GM19463 (cell line): Measurements from ENCODE around the gene IGF2R.
"Not testable (repeated sequence)": the region's sequence is repeated elsewhere in the genome, so short reads cannot be mapped to it uniquely, and the experiment has no call there.

Experiments
- ATAC-seq: cut with Tn5 transposase; IDR thresholded peaks from one replicate; pipeline ENCODE4 v1.9.1; 2021; ENCODE audit warnings: mild to moderate bottlenecking, moderate library complexity; ENCODE audit not compliant: unreplicated experiment

Gene IGF2R

DNA sequence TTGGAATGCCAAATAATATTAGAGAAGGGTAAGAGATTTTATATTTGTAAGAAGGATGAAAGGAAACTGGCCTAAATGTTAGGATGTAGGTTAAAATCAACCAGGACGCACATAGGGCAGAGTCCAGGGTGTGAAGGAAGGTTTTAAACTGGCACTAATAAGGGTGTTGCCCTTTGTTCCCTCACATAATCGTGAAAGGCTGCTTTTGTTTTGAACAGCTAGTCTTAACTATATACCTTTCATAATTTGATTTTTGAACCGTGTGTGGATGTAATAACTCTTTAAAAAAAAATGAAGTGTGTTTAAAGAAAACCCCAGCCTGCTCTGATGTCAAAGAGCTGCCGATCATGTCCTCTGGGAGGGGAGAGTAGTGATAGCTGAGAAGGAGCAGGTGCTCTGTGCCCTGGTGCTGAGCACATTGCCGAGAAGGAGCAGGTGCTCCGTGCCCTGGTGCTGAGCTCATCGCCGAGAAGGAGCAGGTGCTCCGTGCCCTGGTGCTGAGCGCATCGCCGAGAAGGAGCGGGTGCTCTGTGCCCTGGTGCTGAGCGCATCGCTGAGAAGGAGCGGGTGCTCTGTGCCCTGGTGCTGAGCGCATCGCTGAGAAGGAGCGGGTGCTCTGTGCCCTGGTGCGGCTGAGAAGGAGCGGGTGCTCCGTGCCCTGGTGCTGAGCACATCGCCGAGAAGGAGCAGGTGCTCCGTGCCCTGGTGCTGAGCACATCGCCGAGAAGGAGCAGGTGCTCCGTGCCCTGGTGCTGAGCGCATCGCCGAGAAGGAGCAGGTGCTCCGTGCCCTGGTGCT is 121.8 kb downstream of the IGF2R start:
- not testable (repeated sequence) for ATAC-seq

DNA sequence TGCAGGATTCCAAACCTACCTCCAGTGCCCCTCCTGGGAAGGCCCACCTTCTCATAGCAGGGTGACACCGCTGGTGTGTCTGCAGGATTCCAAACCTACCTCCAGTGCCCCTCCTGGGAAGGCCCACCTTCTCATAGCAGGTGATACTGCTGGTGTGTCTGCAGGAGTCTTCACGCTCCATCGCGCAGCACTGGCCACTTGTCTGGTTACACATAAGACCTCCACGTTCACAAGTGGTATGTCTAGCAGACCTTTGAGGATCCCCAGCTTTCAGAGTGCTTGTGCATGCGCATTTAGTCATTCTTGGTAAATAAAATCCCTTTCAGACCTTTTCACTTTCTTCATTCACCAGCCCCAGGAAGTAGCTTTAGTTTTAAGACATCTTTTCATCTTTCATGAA is 123.3 kb downstream of the IGF2R start:
- not testable (repeated sequence) for ATAC-seq

DNA sequence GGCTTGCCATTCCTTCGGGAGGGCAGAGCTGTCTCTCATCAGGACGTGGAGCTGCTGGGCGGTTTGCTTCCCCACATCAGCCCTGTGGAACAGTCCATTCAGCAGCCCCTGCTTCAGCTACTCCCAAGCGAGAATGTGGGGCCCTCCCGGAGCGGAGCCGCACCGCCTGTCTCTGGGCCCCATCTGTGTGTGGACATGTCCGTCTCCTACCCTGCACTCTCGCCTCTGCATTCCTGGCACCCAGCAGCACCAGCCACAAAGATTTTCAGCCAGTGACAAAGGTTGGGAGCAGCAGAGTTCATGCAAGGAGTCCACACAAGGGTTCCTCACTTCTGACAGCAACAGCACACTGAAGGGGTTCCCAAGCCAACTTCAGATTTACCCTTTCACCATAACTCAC is 123.7 kb downstream of the IGF2R start:
- ATAC-seq = no peak

DNA sequence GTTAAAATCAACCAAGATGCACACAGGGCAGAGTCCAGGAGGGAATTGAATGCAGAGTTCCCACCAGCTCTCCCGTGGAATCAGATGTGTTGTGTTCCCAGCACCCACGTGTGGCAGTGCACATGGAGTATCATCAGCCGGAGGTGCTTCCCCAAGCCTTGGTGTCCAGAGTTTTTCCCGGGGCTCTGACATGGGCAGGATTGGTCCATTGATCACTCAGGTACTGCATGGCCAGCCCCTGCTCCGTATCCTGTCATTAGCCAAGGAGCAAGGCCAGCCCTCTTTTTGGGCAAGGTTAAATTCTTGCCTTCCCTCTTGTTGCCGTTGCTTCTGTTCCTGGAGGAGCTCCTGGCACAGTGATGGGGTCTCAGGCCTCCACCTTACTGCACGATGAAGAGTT is 124.2 kb downstream of the IGF2R start:
- no peak for ATAC-seq

DNA sequence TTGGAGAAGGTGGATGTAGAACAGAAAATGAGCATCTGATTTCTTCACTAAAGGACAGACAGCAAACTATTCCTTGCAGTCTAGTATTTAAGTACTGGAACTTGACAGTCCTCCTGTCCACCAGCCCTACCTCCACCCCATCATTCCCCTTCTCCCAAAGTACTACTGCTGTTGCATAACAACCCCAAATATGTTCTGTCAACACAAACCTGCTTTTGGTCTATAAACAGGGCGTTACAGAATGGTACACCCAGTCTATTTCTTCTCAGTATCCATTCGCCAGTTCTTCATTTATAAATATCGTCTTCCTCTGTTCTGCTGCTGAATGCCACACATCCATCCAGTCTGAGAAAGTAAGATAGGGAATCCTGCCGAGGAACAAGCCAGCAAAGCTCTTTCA is 125.1 kb downstream of the IGF2R start:
- ATAC-seq = no peak

DNA sequence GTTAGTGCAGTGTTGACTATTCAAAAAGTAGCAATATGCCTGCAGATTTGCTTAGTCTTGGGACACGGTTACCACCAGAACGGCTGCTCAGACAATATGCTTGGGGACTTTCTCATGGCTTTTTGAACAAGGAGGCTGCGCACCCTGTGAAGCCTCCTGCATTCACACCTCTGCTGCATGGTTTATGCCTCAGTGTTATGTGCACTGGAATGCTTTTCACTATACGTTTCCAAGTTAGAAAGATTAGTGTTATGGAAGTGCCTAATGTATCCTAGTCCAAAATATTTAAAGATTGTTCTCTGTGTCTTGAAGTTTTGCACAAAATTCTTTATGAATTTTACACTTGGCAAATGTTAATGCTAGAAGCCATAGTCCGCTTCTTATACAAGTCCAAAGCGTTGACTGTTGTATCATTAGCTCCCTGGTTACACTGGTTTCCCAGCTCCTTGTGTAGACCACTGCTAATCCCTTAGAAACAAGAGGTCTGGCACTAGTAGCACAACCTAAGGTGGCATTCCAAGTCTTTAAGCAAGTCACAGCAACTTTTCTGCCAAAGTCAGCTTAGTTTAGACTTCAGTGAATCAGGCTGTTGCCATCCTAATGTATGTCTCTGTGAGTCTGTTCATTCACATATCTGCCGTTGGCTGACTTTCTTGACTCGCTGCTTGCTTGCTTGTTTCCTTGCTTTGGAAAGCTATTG is 126.4 kb downstream of the IGF2R start:
- ATAC-seq = no peak

DNA sequence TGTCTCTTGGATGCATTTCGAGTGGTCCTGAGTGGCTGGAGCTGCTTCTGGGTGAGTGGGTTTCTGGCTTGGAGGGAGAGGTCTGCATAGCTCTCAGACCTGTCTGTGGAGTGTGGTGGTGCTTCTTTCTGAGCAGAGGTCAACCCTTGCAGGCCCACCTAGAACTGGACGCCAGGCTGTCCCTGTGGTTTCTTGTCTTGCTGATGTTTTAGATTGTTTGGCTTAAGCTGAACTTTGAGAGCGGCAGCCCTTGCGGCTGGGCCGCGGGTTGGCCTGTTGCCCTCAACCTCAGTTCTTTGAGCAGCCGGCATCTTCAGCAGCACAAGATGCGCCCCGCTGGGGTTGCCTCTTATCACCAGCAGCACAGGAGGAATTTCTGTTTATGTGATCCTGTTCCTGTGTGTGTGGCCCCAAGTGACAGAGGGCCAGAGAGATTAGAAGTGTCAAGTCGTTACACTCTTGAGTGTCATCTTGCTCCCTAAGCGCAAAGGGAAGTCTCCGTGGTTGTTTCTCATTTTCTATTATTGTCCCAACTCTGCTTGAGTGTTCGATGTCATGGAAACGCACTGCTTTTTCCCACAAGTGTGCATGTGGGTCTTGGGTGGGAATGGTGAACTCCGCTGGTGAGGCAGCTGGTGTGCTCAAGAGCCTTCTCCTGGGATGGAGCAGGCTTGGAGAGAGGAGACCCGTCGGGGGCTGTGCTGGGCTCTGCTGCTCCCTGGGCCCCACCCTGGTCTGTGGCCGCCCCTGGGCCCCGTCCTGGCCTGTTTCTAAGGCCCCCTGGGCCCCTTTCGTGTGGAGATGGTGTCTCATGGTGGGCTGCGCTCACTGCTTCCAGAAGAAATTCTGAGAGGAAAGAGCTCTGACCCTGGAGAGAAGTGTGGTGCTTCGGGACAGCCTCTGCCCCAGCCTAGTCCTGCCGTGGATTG is 132.7 kb downstream of the IGF2R start:
- no peak for ATAC-seq

DNA sequence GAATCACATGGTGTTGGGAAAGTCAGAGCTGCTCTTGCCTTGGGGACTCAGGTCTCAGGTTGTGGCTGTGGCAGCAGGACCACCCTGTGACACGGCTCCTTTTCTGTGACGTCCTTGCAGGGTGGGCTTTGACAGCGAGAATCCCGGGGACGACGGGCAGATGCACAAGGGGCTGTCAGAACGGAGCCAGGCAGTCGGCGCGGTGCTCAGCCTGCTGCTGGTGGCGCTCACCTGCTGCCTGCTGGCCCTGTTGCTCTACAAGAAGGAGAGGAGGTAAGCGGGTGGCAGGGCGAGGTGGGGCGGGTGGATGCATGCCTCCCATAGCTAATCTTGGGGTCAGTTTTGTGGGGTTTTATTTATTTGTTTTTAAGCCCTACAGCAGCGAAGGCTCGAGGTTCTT is 133.5 kb downstream of the IGF2R start:
- ATAC-seq = no peak

DNA sequence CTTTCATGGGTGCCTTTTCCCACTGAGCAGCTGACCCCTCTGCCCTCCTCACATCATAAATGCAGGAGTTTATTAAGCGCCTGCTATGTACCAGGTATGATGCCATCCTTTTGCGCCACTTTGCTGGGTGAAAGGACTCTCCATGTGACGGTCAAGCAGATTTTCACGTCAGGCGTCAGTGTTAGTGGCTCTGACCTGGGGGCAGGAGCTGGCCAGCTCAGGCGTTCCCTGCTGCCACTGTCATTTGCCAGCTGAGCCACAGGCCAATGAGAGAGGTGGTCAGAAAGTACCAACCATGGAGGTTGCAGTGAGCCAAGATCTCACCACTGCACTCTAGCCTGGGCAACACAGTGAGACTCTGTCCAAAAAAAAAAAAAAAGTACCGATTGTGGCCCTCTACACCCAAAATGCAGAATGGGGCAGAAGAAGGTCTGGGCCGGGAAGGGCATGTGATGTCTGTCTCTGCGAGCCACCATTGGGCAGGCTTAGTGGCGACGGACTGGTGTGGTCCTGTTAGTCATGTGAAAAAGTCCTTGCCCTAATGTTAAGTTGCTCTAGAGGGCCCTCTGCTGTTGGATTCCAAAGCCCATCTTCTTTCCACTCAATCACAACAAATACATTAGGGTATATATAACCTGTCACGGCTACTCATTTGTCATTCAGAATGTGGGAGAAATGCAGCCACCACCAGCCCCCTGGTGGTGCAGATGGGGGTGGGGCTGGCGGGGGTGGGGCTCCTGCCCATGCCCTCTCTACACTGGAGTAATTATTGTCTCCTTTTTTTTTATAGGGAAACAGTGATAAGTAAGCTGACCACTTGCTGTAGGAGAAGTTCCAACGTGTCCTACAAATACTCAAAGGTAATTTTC is 134.3 kb downstream of the IGF2R start:
- no peak for ATAC-seq

DNA sequence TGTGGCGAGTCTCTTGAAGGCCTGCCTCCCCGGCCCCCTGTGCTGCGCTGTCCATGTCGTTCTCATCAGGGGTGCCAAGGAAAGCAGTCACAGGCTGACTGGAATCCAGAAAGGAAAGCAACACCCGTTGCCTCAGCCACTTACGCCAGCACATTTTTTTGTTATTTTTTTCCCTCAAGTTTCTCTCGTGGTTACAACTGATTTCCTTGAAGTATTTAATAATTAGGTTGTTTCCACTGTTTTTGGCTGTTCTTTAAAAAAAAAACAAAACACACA is 134.9 kb downstream of the IGF2R start:
- ATAC-seq = no peak

DNA sequence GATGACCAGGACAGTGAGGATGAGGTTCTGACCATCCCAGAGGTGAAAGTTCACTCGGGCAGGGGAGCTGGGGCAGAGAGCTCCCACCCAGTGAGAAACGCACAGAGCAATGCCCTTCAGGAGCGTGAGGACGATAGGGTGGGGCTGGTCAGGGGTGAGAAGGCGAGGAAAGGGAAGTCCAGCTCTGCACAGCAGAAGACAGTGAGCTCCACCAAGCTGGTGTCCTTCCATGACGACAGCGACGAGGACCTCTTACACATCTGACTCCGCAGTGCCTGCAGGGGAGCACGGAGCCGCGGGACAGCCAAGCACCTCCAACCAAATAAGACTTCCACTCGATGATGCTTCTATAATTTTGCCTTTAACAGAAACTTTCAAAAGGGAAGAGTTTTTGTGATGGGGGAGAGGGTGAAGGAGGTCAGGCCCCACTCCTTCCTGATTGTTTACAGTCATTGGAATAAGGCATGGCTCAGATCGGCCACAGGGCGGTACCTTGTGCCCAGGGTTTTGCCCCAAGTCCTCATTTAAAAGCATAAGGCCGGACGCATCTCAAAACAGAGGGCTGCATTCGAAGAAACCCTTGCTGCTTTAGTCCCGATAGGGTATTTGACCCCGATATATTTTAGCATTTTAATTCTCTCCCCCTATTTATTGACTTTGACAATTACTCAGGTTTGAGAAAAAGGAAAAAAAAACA is 136.1 kb downstream of the IGF2R start:
- ATAC-seq = no peak

DNA sequence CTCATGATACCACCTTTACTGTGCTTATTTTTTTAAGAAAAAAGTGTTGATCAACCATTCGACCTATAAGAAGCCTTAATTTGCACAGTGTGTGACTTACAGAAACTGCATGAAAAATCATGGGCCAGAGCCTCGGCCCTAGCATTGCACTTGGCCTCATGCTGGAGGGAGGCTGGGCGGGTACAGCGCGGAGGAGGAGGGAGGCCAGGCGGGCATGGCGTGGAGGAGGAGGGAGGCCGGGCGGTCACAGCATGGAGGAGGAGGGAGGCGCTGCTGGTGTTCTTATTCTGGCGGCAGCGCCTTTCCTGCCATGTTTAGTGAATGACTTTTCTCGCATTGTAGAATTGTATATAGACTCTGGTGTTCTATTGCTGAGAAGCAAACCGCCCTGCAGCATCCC is 137.1 kb downstream of the IGF2R start:
- ATAC-seq = no peak

DNA sequence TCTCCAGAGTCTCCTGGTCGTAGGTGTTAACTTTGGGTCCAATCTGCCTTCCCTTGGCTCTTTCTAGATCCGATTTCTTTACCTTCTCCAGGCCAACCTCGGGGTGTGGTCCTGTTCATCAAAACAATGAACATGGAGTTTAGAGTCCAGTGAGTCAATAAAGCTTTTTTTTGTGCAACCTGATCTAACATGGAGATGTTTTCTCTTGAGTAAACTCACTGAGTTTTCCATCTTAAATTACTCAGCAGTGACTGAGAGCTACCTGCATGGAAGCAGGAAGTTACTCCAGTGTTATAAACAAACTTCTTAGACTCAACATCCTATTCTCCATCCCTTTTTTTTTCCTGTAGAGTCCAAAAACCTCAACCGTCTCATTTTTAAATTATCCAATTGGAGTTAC is 137.8 kb downstream of the IGF2R start:
- ATAC-seq = no peak

DNA sequence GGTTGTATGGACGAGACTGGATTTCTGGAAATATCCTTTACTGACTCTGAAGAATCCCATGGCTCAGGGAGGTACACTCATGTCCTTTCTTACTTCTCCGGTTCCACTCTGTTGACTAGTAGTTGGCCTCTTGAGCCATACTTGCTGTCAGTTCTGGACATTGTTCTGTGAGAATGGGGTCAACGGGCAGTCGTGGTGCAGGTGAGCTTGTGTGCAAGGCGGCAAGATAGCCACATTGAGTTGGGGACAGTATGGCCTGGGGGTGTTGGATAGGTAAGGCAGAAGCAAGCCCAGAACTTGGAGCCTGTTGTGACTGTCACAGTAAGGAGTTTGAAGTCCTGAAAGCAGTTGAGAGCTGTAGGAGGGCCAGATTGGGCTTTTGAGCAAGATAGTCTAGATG is 139.2 kb downstream of the IGF2R start:
- no peak for ATAC-seq

DNA sequence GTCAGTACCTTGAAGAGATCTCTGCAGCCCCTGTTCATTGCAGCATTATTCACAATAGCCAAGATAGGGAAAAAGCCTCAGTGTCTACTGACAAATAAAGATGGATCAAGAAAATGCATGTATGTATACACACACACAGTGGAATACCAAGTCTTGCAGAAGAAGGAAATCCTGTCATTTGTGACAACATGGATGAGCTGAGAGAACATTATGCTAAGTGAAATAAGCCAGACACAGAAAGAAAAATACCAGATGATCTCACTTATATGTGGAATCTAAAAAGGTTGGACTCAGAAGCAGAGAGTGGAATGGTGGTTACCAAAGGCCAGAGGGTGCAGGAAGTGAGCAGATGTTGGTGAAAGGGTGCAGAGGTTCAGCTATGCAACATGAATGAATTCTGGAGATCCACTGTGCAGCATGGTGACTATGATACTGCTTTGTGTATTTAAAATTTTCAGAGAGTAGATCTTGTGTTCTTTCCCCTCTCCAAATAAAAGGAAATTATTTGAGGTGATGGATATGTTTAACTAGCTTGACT is 141.8 kb downstream of the IGF2R start:
- ATAC-seq = no peak

DNA sequence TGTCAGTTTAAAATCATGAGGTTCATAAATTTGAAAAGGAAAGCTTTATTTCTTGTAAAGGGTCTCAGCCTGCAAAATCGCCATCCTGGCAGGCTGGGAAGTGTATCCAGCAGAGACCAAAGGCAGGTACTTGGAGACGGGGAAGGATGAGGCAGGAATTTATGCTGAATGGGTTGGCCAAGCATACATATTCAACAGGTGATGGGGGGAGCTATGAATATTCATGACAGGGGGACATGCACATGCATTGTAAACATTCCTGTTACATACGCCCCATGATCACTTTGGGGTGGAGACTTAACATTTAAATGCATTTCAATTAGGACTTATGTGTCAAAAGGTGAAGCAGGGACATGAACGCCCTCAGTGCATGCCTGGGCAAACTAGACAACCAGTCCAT is 142.9 kb downstream of the IGF2R start:
- no peak for ATAC-seq

DNA sequence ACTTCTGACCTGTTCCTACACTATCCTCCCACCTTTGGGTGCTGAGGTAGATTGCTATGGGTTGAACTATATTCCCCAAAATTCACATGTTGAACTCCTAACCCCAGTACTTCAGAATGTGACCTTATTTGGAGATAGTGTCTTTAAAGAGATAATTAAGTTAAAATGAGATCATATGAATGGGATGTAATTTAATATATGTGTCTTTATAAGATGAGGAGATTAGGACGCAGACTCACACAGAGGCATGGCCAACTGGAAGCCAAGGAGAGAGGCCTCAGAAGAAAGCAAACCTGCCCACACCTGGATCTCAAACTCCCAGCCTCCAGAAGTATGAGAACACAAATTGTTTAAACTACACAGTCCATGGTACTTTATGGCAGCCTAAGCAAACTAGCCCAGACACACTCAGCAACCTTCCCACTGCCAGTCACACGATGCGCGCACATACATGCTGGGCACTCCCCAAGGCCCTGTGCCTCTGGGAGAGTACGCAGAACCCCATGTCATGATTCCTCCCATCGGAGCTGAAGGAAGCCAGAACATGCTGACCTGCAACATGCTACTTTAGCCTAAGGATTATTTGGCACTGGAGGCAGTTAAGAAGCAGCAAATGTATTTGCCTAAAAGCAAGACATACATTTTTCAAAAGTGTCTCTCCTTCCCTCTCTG is 143.9 kb downstream of the IGF2R start:
- ATAC-seq = no peak

DNA sequence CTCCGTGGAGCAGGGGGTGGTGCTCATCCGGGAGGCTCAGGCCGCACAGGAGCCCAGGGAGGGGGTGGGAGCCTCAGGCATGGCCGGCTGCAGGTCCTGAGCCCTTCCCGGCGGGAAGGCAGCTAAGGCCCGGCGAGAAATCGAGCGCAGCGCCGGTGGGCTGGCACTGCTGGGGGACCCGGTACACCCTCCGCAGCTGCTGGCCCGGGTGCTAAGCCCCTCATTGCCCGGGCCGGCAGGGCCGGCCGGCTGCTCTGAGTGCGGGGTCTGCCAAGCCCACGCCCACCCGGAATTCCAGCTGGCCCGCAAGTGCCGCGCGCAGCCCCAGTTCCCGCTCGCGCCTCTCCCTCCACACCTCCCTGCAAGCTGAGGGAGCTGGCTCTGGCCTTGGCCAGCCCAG is 145.7 kb downstream of the IGF2R start:
- ATAC-seq = not testable (repeated sequence)

DNA sequence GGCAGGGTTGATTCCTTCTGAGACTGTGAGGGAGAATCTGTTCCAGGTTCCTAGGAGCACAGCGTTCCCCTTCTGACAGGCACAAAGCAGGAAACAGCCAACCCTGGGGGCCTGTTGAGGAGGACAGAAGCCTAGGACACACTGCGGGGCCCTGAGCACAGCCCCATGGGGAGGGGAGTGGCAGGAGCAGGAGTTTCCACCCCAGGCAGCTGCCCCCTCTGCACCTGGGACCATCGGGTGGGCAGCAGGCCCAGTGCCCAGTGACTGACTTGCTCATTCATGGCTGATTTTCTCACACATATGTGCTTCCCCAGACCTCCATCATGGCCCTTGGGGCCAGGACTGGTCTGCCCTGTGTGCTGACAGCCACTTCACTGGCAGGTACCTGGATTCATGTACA is 146.5 kb downstream of the IGF2R start:
- no peak for ATAC-seq
